A549 (cell line): Measurements from ENCODE around the gene CARD19. TPM values are rescaled to one million over a fixed set of nuclear protein-coding genes. Genes with fewer than 3 reads are reported as not detected.

Source experiments
- ATAC-seq, 2 experiments: fragments of 200-7000 bp in 1 of 2; fragments of >200 bp in 1 of 2; cut with Nextera tagmentation in 1 of 2; cut with Tn5 transposase in 1 of 2; 3 replicates each; pipeline versions ENCODE4 v1.8.0 to v1.9.1; 2018 to 2020; ENCODE audit warnings: mild to moderate bottlenecking in 1 of 2, moderate library complexity in 1 of 2
- CTCF ChIA-PET: fragments of 300-600 bp; sonication (Branson Sonifier 250); formaldehyde crosslinking; extraction: SDS; loops from one replicate; lab custom pipeline; 2021; ENCODE audit warnings: antibody characterized with exemption, inconsistent platforms; lab: Yijun Ruan, JAX
- POLR2A ChIA-PET: fragments of 350-600 bp; formaldehyde crosslinking; extraction: SDS; loops from one replicate; lab custom pipeline; 2021; ENCODE audit warnings: antibody characterized with exemption, inconsistent platforms; lab: Yijun Ruan, JAX
- DNase-seq, 2 experiments: peaks; one replicate each; pipeline versions ENCODE4 v3.0.0 to v3.0.0-alpha.2; 2011 to 2016; ENCODE audit warnings: low read depth in 1 of 2, low spot score in 1 of 2
- FAIRE-seq: peaks from 2 replicates; lab custom pipeline; 2011; peaks lifted over from hg19 to GRCh38; lab: Jason Lieb, UNC
- H3K27ac ChIP-seq, 2 experiments: fragments of >200 bp; sonication (Bioruptor Twin); formaldehyde crosslinking; 3 replicates each; pipeline ENCODE4 v1.5.1; 2016 to 2017
- H3K4me1 ChIP-seq: fragments of >200 bp; sonication (Bioruptor Twin); formaldehyde crosslinking; 3 replicates; pipeline ENCODE4 v1.6.1; 2016
- H3K4me2 ChIP-seq: fragments of >200 bp; sonication (Bioruptor Twin); formaldehyde crosslinking; 3 replicates; pipeline ENCODE4 v1.6.1; 2016
- H3K4me3 ChIP-seq: fragments of >200 bp; sonication (Bioruptor Twin); formaldehyde crosslinking; 3 replicates; pipeline ENCODE4 v1.5.1; 2016
- H3K9me3 ChIP-seq: fragments of >200 bp; sonication (Bioruptor Twin); formaldehyde crosslinking; 3 replicates; pipeline ENCODE4 v1.6.1; 2016
- ATOH8 ChIP-seq: fragments of 250-450 bp; sonication (Bioruptor Pico); IDR thresholded peaks from 2 replicates; pipeline ENCODE4 v1.5.0; 2020; ENCODE audit warnings: low read depth, mild to moderate bottlenecking, moderate library complexity
- BHLHE40 ChIP-seq: IDR thresholded peaks from 2 replicates; pipeline ENCODE4 v1.6.1; 2012; ENCODE audit warnings: low read depth, low read length, inconsistent platforms
- CBX2 ChIP-seq: fragments of 200-600 bp; sonication (generic); IDR thresholded peaks from 2 replicates; pipeline ENCODE4 v1.6.1; 2016; ENCODE audit warnings: low read depth, mild to moderate bottlenecking, borderline replicate concordance
- CBX8 ChIP-seq: fragments of 200-600 bp; sonication (generic); IDR thresholded peaks from 2 replicates; pipeline ENCODE4 v1.6.1; 2016
- EHMT2 ChIP-seq: fragments of 200-600 bp; sonication (generic); IDR thresholded peaks from 2 replicates; pipeline ENCODE4 v1.6.1; 2016; ENCODE audit warnings: antibody characterized with exemption, low read depth, mild to moderate bottlenecking, moderate library complexity
- ELK1 ChIP-seq: fragments of 150-350 bp; IDR thresholded peaks from 2 replicates; pipeline ENCODE4 v1.6.1; 2014; ENCODE audit warnings: low read depth, mild to moderate bottlenecking, low read length
- EP300 ChIP-seq, 2 experiments: fragments of >200 bp; sonication (Bioruptor Twin); formaldehyde crosslinking; IDR thresholded peaks; 2 replicates in 1 of 2; 3 replicates in 1 of 2; pipeline ENCODE4 v1.6.1; 2016 to 2017
- FOSB ChIP-seq: fragments of 250-450 bp; sonication (Bioruptor Pico); IDR thresholded peaks from 2 replicates; pipeline ENCODE4 v1.5.0; 2020; ENCODE audit warnings: mild to moderate bottlenecking, moderate library complexity
- HEYL ChIP-seq: fragments of 250-450 bp; sonication (Bioruptor Pico); IDR thresholded peaks from 2 replicates; pipeline ENCODE4 v1.8.0; 2021; ENCODE audit warnings: mild to moderate bottlenecking, moderate library complexity
- HMGXB4 ChIP-seq: fragments of 250-450 bp; sonication (Bioruptor Pico); IDR thresholded peaks from 2 replicates; pipeline ENCODE4 v1.5.0; 2021; ENCODE audit warnings: mild to moderate bottlenecking, moderate library complexity, borderline replicate concordance
- HOXA7 ChIP-seq: fragments of 250-450 bp; sonication (Bioruptor Pico); IDR thresholded peaks from 2 replicates; pipeline ENCODE4 v1.5.0; 2020; ENCODE audit warnings: mild to moderate bottlenecking, moderate library complexity
- JUN ChIP-seq, 2 experiments: fragments of >200 bp; sonication (Bioruptor Twin); formaldehyde crosslinking; IDR thresholded peaks; 2 replicates in 1 of 2; 3 replicates in 1 of 2; pipeline ENCODE4 v1.6.1; 2016 to 2017
- MAFK ChIP-seq: fragments of 450-650 bp; IDR thresholded peaks from 2 replicates; pipeline ENCODE4 v1.6.1; 2014; ENCODE audit not compliant: partially characterized antibody
- MAX ChIP-seq: IDR thresholded peaks from 2 replicates; pipeline ENCODE4 v1.6.1; 2012
- NFE2L2 ChIP-seq: fragments of 150-350 bp; conservative IDR thresholded peaks from 2 replicates; pipeline ENCODE4 v1.6.1; 2014; ENCODE audit warnings: low read length
- NPAS2 ChIP-seq: fragments of 250-450 bp; sonication (Bioruptor Pico); IDR thresholded peaks from 2 replicates; pipeline ENCODE4 v1.8.0; 2022; ENCODE audit warnings: mild to moderate bottlenecking, moderate library complexity, borderline replicate concordance
- NR3C1 ChIP-seq: fragments of >200 bp; sonication (Bioruptor Twin); formaldehyde crosslinking; IDR thresholded peaks from 3 replicates; pipeline ENCODE4 v1.6.1; 2017
- POLR2AphosphoS2 ChIP-seq: conservative IDR thresholded peaks from 2 replicates; pipeline ENCODE4 v1.6.1; 2012; ENCODE audit warnings: low read length, improper control_type of control experiment, inconsistent platforms
- RAD21 ChIP-seq, 2 experiments: fragments of >200 bp in 1 of 2; sonication (Bioruptor Twin) in 1 of 2; formaldehyde crosslinking in 1 of 2; IDR thresholded peaks in 1 of 2; conservative IDR thresholded peaks in 1 of 2; 2 replicates in 1 of 2; 3 replicates in 1 of 2; pipeline ENCODE4 v1.6.1; 2012 to 2018; ENCODE audit warnings: inconsistent platforms in 1 of 2
- RARB ChIP-seq: fragments of 250-450 bp; sonication (Bioruptor Pico); IDR thresholded peaks from 2 replicates; pipeline ENCODE4 v1.8.0; 2021; ENCODE audit warnings: mild to moderate bottlenecking, moderate library complexity
- RCOR1 ChIP-seq: fragments of 150-350 bp; IDR thresholded peaks from 2 replicates; pipeline ENCODE4 v1.6.1; 2014; ENCODE audit warnings: antibody characterized with exemption, low read length, low read depth
- RFX5 ChIP-seq: fragments of 450-650 bp; IDR thresholded peaks from 2 replicates; pipeline ENCODE4 v1.7.1; 2014; ENCODE audit warnings: antibody characterized with exemption, mild to moderate bottlenecking, moderate library complexity
- TFCP2L1 ChIP-seq: fragments of 250-450 bp; sonication (Bioruptor Pico); IDR thresholded peaks from 2 replicates; pipeline ENCODE4 v1.5.0; 2021; ENCODE audit warnings: mild to moderate bottlenecking
- ZC3H11A ChIP-seq: fragments of 450-650 bp; IDR thresholded peaks from 2 replicates; pipeline ENCODE4 v1.6.1; 2014; ENCODE audit warnings: antibody characterized with exemption, mild to moderate bottlenecking
- ZNF302 ChIP-seq: fragments of 250-450 bp; sonication (Bioruptor Pico); IDR thresholded peaks from 2 replicates; pipeline ENCODE4 v1.9.0; 2021; ENCODE audit warnings: inconsistent platforms, mild to moderate bottlenecking, moderate library complexity
- WGBS: methylation state at CpG from one replicate; pipeline ENCODE4 v1.1.6; 2017; ENCODE audit errors: missing lambda C conversion rate; 5-methylcytosine and 5-hydroxymethylcytosine counted together
- polyA plus RNA-seq, 4 experiments: library from polyadenylated mRNA; depleted of rRNA in 3 of 4; stranded (reverse); fragments of >200 nt; fragmentation: RNase III in 1 of 4; extraction: RNeasy Plus Mini Kit Qiagen cat#74134 plus additional on column Dnase treatment in 1 of 4; gene quantifications; 2 replicates in 3 of 4; 3 replicates in 1 of 4; pipeline ENCODE4 v1.2.3, GENCODE V29; 2011 to 2017
- TF ChIP-seq, protein P1 (sequence below): fragments of 200-600 bp; sonication (generic); IDR thresholded peaks from 2 replicates; pipeline ENCODE4 v1.6.1; 2016; ENCODE audit warnings: antibody characterized with exemption, mild to moderate bottlenecking, moderate library complexity
- TF ChIP-seq, protein P2 (sequence below): fragments of 450-650 bp; IDR thresholded peaks from 2 replicates; pipeline ENCODE4 v1.6.1; 2014; ENCODE audit warnings: antibody characterized with exemption

The CARD19 gene
- polyA plus RNA-seq, 2 of the 4 experiments (the other 2 are of a cell fraction), result 27.6 to 30.3 TPM

GRCh38 chr9:93136011-93136440 lies 40.0 kb downstream of the CARD19 start:
- Histone ChIP-seq H3K4me2 (peak overlapping the region; percentile 52), H3K4me3 (no peak overlapping the region), H3K27ac (peak overlapping the region in 1 of 2 experiments; percentile 55; a peak in 2 of 6 replicates), H3K4me1 (peaks cover 32% of the 10 kb centered on the region), H3K9me3 (no peaks in the 10 kb centered on the region)
- FAIRE-seq (no peak), DNase-seq (peak in 1 of 2 experiments; percentile 56), ATAC-seq (peak in 1 of 2 experiments; percentile 17; a peak in 2 of 6 replicates)
- POLR2A ChIA-PET, result no interaction called here
- TF ChIP-seq MAFK (no peak), RAD21 (conservative IDR thresholded peaks at IDR 0.05 in 1 of 2, IDR thresholded peaks at IDR 0.05 in 1 of 2) (no peak), RFX5 (no peak), CBX8 (no peak), ZC3H11A (no peak), HOXA7 (no peak), TFCP2L1 (CRISPR knock-in tag) (no peak), FOSB (CRISPR knock-in tag) (no peak), CBX2 (no peak), EP300 (IDR thresholded peaks at IDR 0.05) (no peak), ATOH8 (CRISPR knock-in tag) (no peak), RCOR1 (no peak), MAX (no peak), NFE2L2 (no peak), HEYL (CRISPR knock-in tag) (no peak), ZNF302 (CRISPR knock-in tag) (no peak)
- TF ChIP-seq, protein P1, sequence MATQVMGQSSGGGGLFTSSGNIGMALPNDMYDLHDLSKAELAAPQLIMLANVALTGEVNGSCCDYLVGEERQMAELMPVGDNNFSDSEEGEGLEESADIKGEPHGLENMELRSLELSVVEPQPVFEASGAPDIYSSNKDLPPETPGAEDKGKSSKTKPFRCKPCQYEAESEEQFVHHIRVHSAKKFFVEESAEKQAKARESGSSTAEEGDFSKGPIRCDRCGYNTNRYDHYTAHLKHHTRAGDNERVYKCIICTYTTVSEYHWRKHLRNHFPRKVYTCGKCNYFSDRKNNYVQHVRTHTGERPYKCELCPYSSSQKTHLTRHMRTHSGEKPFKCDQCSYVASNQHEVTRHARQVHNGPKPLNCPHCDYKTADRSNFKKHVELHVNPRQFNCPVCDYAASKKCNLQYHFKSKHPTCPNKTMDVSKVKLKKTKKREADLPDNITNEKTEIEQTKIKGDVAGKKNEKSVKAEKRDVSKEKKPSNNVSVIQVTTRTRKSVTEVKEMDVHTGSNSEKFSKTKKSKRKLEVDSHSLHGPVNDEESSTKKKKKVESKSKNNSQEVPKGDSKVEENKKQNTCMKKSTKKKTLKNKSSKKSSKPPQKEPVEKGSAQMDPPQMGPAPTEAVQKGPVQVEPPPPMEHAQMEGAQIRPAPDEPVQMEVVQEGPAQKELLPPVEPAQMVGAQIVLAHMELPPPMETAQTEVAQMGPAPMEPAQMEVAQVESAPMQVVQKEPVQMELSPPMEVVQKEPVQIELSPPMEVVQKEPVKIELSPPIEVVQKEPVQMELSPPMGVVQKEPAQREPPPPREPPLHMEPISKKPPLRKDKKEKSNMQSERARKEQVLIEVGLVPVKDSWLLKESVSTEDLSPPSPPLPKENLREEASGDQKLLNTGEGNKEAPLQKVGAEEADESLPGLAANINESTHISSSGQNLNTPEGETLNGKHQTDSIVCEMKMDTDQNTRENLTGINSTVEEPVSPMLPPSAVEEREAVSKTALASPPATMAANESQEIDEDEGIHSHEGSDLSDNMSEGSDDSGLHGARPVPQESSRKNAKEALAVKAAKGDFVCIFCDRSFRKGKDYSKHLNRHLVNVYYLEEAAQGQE, result no peak
- CTCF ChIA-PET, result interaction anchor here (1.1 to 5.4 kb wide), 3 partner anchors 14 to 26 kb away, joined by 3 to 42 read pairs (median 3); no protein-coding TSS in a partner anchor
- 30% methylated on average over 10 of the region's 11 CpGs for whole genome bisulfite sequencing

DNA sequence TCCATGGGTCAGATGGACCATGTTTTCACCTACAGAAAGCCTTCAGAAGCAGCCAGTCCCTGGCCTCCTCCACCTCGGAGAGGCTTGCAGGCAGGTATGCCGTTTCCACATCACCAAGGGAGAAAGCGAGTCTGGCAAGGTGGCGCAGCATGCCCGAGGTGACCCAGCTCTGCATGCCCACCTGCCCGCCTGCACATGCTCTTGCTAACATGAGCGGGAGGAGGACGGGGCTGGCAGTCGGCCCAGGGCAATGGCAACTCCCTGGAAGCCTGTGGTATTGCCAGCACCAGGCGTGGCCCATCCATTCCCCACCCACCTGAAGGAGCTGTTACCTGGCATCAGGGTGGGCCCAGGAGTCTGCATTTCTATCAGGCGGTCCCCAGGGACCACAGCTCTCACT lies 41.3 kb downstream of the CARD19 start:
- FAIRE-seq, result no peak

More for the DNA sequence above, 41.3 kb downstream of the CARD19 start:
- H3K4me1 ChIP-seq, result peaks cover 21% of the 10 kb centered on the region
- CTCF ChIA-PET, result interaction anchor here (0.9 to 5.4 kb wide), 5 partner anchors 15 to 134 kb away, joined by 3 to 42 read pairs (median 8); no protein-coding TSS in a partner anchor
- TF ChIP-seq NPAS2 (CRISPR knock-in tag) (no peak), EP300 (IDR thresholded peaks at IDR 0.05) (no peak), HMGXB4 (CRISPR knock-in tag) (no peak), RARB (no peak), HEYL (CRISPR knock-in tag) (no peak), BHLHE40 (no peak), NR3C1 (no peak), JUN (IDR thresholded peaks at IDR 0.05) (no peak), ELK1 (no peak), POLR2AphosphoS2 (no peak), EHMT2 (no peak)
- TF ChIP-seq, protein P2, sequence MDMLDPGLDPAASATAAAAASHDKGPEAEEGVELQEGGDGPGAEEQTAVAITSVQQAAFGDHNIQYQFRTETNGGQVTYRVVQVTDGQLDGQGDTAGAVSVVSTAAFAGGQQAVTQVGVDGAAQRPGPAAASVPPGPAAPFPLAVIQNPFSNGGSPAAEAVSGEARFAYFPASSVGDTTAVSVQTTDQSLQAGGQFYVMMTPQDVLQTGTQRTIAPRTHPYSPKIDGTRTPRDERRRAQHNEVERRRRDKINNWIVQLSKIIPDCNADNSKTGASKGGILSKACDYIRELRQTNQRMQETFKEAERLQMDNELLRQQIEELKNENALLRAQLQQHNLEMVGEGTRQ, result no peak
- TF ChIP-seq, all 56 proteins: peak for 0
- no peak overlapping the region for H3K4me2 ChIP-seq
- no peak overlapping the region for H3K4me3 ChIP-seq
- WGBS, result 85% methylated on average over 4 of the region's 11 CpGs
- H3K27ac ChIP-seq, result no peak overlapping the region
- no peaks in the 10 kb centered on the region for H3K9me3 ChIP-seq
- no peak for DNase-seq
- POLR2A ChIA-PET, result interaction anchor here (1.4 kb wide), 1 partner anchor 17 kb away, joined by 4 read pairs; no protein-coding TSS in a partner anchor
- ATAC-seq, result no peak
